Islet precursor cell (in vitro differentiated cells): Measurements from ENCODE around the gene PKD1.
"Not testable (repeated sequence)": the region's sequence is repeated elsewhere in the genome, so short reads cannot be mapped to it uniquely, and the experiment has no call there.

Experiments
- DNase-seq: peaks from one replicate; pipeline ENCODE4 v3.0.0-alpha.2; 2018

Gene PKD1

GRCh38 chr16:2105769-2106168 lies 29.9 kb downstream of the PKD1 start:
- not testable (repeated sequence) for DNase-seq

GRCh38 chr16:2105291-2105690 lies 30.4 kb downstream of the PKD1 start:
- DNase-seq = not testable (repeated sequence)

GRCh38 chr16:2104464-2104863 lies 31.2 kb downstream of the PKD1 start:
- not testable (repeated sequence) for DNase-seq

- no peak for DNase-seq
Measured at GRCh38 chr16:2102471-2102870, 33.2 kb downstream of the PKD1 start.

- not testable (repeated sequence) for DNase-seq
Measured at GRCh38 chr16:2101581-2101980, 34.1 kb downstream of the PKD1 start.

GRCh38 chr16:2097689-2098088 lies 38.0 kb downstream of the PKD1 start:
- DNase-seq = not testable (repeated sequence)

GRCh38 chr16:2096853-2097595 lies 38.7 kb downstream of the PKD1 start:
- no peak for DNase-seq

GRCh38 chr16:2095918-2096582 lies 39.6 kb downstream of the PKD1 start:
- DNase-seq = peak; percentile 41

GRCh38 chr16:2095315-2095853 lies 40.3 kb downstream of the PKD1 start:
- peak; percentile 44 for DNase-seq

GRCh38 chr16:2093793-2094192 lies 41.9 kb downstream of the PKD1 start:
- no peak for DNase-seq

GRCh38 chr16:2092866-2093265 lies 42.8 kb downstream of the PKD1 start:
- no peak for DNase-seq

GRCh38 chr16:2092256-2092620 lies 43.5 kb downstream of the PKD1 start:
- no peak for DNase-seq

- DNase-seq = no peak
Measured at GRCh38 chr16:2091547-2092255, 44.0 kb downstream of the PKD1 start.

GRCh38 chr16:2090777-2091546 lies 44.7 kb downstream of the PKD1 start:
- DNase-seq = peak; percentile 95

- no peak for DNase-seq
Measured at GRCh38 chr16:2090481-2090776, 45.3 kb downstream of the PKD1 start.

GRCh38 chr16:2089706-2090480 lies 45.8 kb downstream of the PKD1 start:
- DNase-seq = no peak

- DNase-seq = no peak
Measured at GRCh38 chr16:2088759-2089358, 46.8 kb downstream of the PKD1 start.

GRCh38 chr16:2087748-2088631 lies 47.7 kb downstream of the PKD1 start:
- no peak for DNase-seq

GRCh38 chr16:2086812-2087747 lies 48.6 kb downstream of the PKD1 start:
- no peak for DNase-seq
